ENCODE data around the gene MAN2B1.
A peak's percentile ranks its signal among the peaks of the same experiment; 100 is the strongest.

Gene MAN2B1

GRCh38 chr19:12708641-12709040, 42.1 kb upstream of the MAN2B1 start:
- DNase-seq (ENCODE audit: extremely low spot score) = no peak
- CTCF ChIA-PET = no interaction called here
- TF ChIP-seq PKNOX1 (IDR thresholded peaks at IDR 0.05) = no peak
- no peak for TF ChIP-seq SUZ12 (IDR thresholded peaks at IDR 0.05)
- TF ChIP-seq ARNT (IDR thresholded peaks at IDR 0.05) = no peak
- no peak for TF ChIP-seq ELF4 (IDR thresholded peaks at IDR 0.05)
- no peak for TF ChIP-seq FOXA1 (IDR thresholded peaks at IDR 0.05)
- no peak for TF ChIP-seq FOXM1 (IDR thresholded peaks at IDR 0.05; ENCODE audit: borderline replicate concordance)
- no peak for TF ChIP-seq TARDBP (IDR thresholded peaks at IDR 0.05)
- TF ChIP-seq CTBP1 (IDR thresholded peaks at IDR 0.05; ENCODE audit: borderline replicate concordance) = no peak
- TF ChIP-seq HDGF (IDR thresholded peaks at IDR 0.05; ENCODE audit: borderline replicate concordance) = no peak
- TF ChIP-seq FOXK2 (IDR thresholded peaks at IDR 0.05) = no peak
- TF ChIP-seq SP1 (IDR thresholded peaks at IDR 0.05) = no peak
- no peak for TF ChIP-seq LEF1 (IDR thresholded peaks at IDR 0.05; ENCODE audit: borderline replicate concordance)
- no peak for TF ChIP-seq BHLHE40 (IDR thresholded peaks at IDR 0.05; ENCODE audit: borderline replicate concordance)
- TF ChIP-seq NFRKB (IDR thresholded peaks at IDR 0.05) = no peak
- no peak for TF ChIP-seq ZNF384 (IDR thresholded peaks at IDR 0.05)
- POLR2A ChIA-PET = interaction anchor here (1.3 kb wide), 1 partner anchor 25 kb away, joined by 3 read pairs; the partner anchor contains the start of gene TRIR

- CTCF ChIA-PET = no interaction called here
- POLR2A ChIA-PET = interaction anchor here (0.8 kb wide), 1 partner anchor 9 kb away, joined by 3 read pairs; no protein-coding TSS in a partner anchor
- DNase-seq (ENCODE audit: extremely low spot score) = no peak
- TF ChIP-seq FOXA1 (IDR thresholded peaks at IDR 0.05) = no peak
- TF ChIP-seq SP1 (IDR thresholded peaks at IDR 0.05) = no peak
- TF ChIP-seq NFRKB (IDR thresholded peaks at IDR 0.05) = no peak
- TF ChIP-seq ELF4 (IDR thresholded peaks at IDR 0.05) = no peak
- no peak for TF ChIP-seq FOXM1 (IDR thresholded peaks at IDR 0.05; ENCODE audit: borderline replicate concordance)
- TF ChIP-seq HDGF (IDR thresholded peaks at IDR 0.05; ENCODE audit: borderline replicate concordance) = no peak
- no peak for TF ChIP-seq BHLHE40 (IDR thresholded peaks at IDR 0.05; ENCODE audit: borderline replicate concordance)
- no peak for TF ChIP-seq SUZ12 (IDR thresholded peaks at IDR 0.05)
- TF ChIP-seq L3MBTL2 (conservative IDR thresholded peaks at IDR 0.05) = no peak
- TF ChIP-seq ZNF384 (IDR thresholded peaks at IDR 0.05) = no peak
- no peak for TF ChIP-seq PKNOX1 (IDR thresholded peaks at IDR 0.05)
- no peak for TF ChIP-seq FOXK2 (IDR thresholded peaks at IDR 0.05)
- TF ChIP-seq CTBP1 (IDR thresholded peaks at IDR 0.05; ENCODE audit: borderline replicate concordance) = no peak
- no peak for TF ChIP-seq TARDBP (IDR thresholded peaks at IDR 0.05)
- no peak for TF ChIP-seq LEF1 (IDR thresholded peaks at IDR 0.05; ENCODE audit: borderline replicate concordance)
These were observed 39.8 kb upstream of the MAN2B1 start for GRCh38 chr19:12706332-12706718.

- POLR2A ChIA-PET = interaction anchor here (0.8 to 1.0 kb wide), 2 partner anchors 8 to 15 kb away, joined by 3 read pairs; no protein-coding TSS in a partner anchor
- CTCF ChIA-PET = no interaction called here
- TF ChIP-seq BHLHE40 (IDR thresholded peaks at IDR 0.05; ENCODE audit: borderline replicate concordance) (no peak), ELF4 (IDR thresholded peaks at IDR 0.05) (no peak)
These were observed 39.3 kb upstream of the MAN2B1 start for GRCh38 chr19:12705654-12706331.

GRCh38 chr19:12705169-12705568, 38.6 kb upstream of the MAN2B1 start:
- ChIA-PET POLR2A (interaction anchor here (1.0 kb wide), 1 partner anchor 16 kb away, joined by 3 read pairs; no protein-coding TSS in a partner anchor), CTCF (no interaction called here)
- TF ChIP-seq FOXA1 (IDR thresholded peaks at IDR 0.05) = no peak
- TF ChIP-seq ELF4 (IDR thresholded peaks at IDR 0.05) = no peak
- no peak for TF ChIP-seq ARNT (IDR thresholded peaks at IDR 0.05)
- no peak for TF ChIP-seq CTBP1 (IDR thresholded peaks at IDR 0.05; ENCODE audit: borderline replicate concordance)
- TF ChIP-seq HDGF (IDR thresholded peaks at IDR 0.05; ENCODE audit: borderline replicate concordance) = no peak
- TF ChIP-seq L3MBTL2 (conservative IDR thresholded peaks at IDR 0.05) = no peak
- no peak for TF ChIP-seq FOXK2 (IDR thresholded peaks at IDR 0.05)
- TF ChIP-seq SP1 (IDR thresholded peaks at IDR 0.05) = no peak
- TF ChIP-seq TARDBP (IDR thresholded peaks at IDR 0.05) = no peak
- TF ChIP-seq FOXM1 (IDR thresholded peaks at IDR 0.05; ENCODE audit: borderline replicate concordance) = no peak
- TF ChIP-seq LEF1 (IDR thresholded peaks at IDR 0.05; ENCODE audit: borderline replicate concordance) = no peak
- TF ChIP-seq ZNF384 (IDR thresholded peaks at IDR 0.05) = no peak
- TF ChIP-seq BHLHE40 (IDR thresholded peaks at IDR 0.05; ENCODE audit: borderline replicate concordance) = no peak
- no peak for TF ChIP-seq NFRKB (IDR thresholded peaks at IDR 0.05)
- no peak for TF ChIP-seq PKNOX1 (IDR thresholded peaks at IDR 0.05)
- no peak for TF ChIP-seq SUZ12 (IDR thresholded peaks at IDR 0.05)
- no peak for DNase-seq (ENCODE audit: extremely low spot score)

More at GRCh38 chr19:12705654-12706331, 39.3 kb upstream of the MAN2B1 start:
- DNase-seq (ENCODE audit: extremely low spot score) = no peak

GRCh38 chr19:12703046-12703445, 36.5 kb upstream of the MAN2B1 start:
- ChIA-PET POLR2A (interaction anchor here (0.9 to 1.4 kb wide), 3 partner anchors 17 to 90 kb away, joined by 3 read pairs; no protein-coding TSS in a partner anchor), CTCF (no interaction called here)
- TF ChIP-seq ZNF384 (IDR thresholded peaks at IDR 0.05) (peak; percentile 53; the same call in 1 of the 2 replicates), PKNOX1 (IDR thresholded peaks at IDR 0.05) (peak; percentile 95), TARDBP (IDR thresholded peaks at IDR 0.05) (no peak), LEF1 (IDR thresholded peaks at IDR 0.05; ENCODE audit: borderline replicate concordance) (no peak), FOXM1 (IDR thresholded peaks at IDR 0.05; ENCODE audit: borderline replicate concordance) (no peak)
- peak; percentile 70 for DNase-seq (ENCODE audit: extremely low spot score)

All from HEK293T (cell line).